Panc1 (cell line): ENCODE data around the gene NT5DC1.

Experiments
- CTCF ChIP-seq: fragments of 450-650 bp; IDR thresholded peaks from 2 replicates; pipeline ENCODE4 v1.5.1; 2017; ENCODE audit warnings: mild to moderate bottlenecking
- POLR2AphosphoS5 ChIP-seq: IDR thresholded peaks from 2 replicates; pipeline ENCODE4 v1.6.1; 2012; ENCODE audit warnings: mild to moderate bottlenecking, low read depth, low read length, moderate library complexity

GRCh38 chr6:116289876-116290275 is 189.2 kb downstream of the NT5DC1 start:
- TF ChIP-seq CTCF (no peak), POLR2AphosphoS5 (no peak)
